ENCODE results near the gene ABCC5.
"Not testable (repeated sequence)": the region's sequence is repeated elsewhere in the genome, so short reads cannot be mapped to it uniquely, and the experiment has no call there.

ABCC5 gene

DNA sequence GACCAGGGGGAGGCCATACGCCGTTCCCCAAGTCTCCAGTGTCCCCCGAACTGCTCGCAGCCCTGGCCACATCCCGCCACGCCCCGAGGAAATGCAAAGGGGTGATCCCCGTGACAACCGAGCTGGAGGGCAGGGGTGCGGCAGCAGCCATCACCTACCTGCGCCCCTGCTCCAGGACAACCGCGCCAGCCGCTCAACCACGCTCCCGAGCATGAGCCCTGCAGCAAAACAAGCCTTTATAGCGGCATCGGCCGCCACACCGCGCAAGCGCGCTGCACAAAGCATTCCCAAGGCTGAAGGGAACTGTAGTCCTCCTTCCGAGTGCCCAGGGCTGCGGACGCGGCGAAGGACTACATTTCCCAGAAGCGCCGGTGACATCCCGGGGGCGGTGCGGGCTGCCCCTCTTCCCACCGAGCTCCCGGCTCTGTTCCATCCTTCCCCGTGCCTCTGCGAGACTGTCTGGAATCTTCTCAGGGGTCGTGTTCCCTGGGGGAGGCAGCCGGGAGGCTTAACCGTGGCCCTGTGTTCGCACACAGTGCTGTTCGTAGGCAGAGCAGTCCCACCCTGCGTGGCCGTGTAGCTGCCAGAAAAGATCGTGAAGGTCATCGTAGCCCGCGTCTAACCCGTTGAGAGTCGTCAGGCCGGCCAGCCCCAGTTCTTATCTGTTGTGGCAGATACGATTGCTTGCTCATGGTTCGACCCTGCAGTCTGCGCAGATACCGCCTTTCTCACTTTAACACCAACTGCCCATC lies at the start of gene ABCC5:
Gene ABCC5, minus strand, starts transcription at position 213 of the 752 bp plus-strand sequence. CDS start 3,492 bp downstream, outside the sequence.
- DNase-seq: peak; percentile 72

DNA sequence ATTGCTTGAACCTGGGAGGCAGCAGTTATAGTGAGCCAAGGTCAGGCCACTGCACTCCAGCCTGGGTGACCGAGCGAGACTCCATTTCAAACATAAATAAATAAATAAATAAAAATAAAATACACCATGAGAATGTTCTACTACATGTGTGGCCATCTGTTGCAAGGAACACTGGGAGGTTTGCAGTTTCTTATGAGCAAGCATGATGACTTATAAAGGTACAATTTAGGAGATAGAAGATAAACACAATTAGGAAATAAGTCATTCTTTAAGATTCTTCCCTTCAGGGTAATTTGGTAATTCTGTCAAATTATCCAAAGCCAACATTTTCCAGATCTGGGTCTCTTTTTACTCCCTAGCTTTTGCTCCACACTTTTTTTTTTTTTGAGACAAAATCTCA lies 48.5 kb upstream of the ABCC5 start:
- no peak for DNase-seq

DNA sequence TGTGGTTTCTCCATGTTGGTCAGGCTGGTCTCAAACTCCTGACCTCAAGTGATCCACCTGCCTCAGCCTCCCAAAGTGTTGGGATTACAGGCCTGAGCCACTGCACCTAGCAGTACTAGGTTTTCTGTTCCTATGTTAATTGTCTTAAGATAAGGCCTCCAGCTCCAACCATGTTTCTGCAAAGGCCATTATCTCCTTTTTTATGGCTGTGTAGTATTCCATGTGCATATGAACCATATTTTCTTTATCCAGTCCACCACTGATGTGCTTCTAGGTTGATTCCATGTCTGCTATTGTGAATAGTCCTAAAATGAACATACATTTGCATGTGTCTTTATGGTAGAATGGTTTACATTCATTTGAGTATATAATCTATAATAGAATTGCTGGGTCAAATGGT lies 45.0 kb upstream of the ABCC5 start:
- no peak for DNase-seq

DNA sequence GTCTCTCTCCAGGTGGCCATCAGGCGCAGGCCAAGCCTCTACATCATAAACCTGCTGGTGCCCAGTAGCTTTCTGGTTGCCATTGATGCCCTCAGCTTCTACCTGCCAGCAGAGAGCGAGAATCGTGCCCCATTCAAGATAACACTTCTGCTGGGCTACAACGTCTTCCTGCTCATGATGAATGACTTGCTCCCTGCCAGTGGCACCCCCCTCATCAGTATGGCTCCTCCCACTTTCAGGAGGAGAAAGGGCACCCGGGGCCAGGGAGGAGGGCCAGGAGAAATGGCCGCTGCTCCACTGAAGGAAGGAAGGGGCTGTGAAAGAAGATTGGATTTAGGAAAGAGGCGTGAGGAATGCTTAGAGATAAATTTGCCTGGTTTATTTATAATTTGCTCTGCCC lies 41.7 kb upstream of the ABCC5 start:
- no peak for DNase-seq

DNA sequence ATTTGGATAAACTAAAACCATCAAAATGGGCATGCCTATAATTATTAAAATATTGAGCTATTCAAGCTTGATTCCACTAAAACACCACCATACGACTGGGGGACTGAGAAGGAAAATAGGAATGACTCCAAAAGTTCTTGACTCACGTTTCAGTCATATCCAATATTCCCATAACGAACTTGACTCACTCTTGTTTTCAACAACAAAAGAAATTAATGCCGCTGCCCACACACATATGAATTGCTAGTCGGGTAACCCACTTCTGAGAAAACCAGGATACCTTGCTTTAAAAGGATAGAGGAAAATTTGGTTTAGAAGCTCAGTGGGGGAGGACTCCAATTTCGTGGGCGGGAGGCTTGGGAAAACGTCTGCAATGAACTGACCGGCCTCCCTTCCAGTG lies 40.3 kb upstream of the ABCC5 start:
- no peak for DNase-seq

DNA sequence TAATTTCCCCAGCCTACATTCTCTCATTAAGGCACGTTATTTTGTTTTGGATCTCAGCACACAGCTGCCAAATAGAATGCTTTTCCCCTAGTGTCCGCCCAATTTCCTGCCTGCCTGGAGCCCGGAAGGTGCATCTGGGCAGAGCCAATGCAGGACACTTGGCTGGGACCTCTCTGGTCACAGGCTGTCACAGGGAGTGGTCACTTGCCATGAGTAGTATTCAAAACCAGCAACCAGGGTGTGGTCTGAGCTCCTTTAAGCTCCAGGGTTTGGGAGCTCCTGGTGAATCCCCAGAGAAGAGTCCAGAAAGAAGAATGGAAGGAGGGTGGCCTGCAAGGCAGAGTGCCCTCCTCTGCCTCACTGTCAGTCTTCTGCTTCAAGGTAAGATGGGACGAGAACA lies 35.1 kb upstream of the ABCC5 start, which contains the start of gene HTR3C:
Gene HTR3C, plus strand, starts transcription at position 281 of the 400 bp plus-strand sequence. Its CDS starts 34 bp downstream, at position 315.
- DNase-seq: no peak

DNA sequence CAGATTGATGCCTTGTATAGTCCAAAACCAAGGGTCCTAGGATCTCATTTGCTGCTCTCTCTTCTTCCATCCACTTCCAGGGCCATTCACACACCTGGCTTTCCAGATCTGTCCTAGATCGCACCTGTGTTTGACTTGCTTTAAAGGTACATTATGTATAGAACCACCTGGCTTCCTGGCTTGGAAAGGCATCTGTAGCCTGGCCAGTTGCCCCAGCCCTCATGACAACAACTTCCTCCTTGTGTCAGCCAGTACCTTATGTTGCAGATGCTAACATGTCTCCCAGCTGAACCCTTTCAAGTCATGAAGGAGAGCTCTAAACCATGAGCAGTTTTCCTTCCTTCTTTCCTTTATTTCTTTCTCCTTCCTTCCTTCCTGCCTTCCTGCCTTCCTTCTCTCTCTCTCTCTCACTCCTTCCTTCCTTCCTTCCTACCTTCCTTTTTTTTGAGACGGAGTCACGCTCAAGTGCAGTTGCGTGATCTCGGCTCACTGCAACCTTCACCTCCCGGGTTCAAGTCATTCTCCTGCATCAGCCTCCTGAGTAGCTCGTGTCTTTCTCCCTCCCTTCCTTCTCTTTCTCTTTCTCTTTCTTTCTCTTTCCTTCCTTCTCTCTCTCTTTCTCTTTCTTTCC lies 32.6 kb upstream of the ABCC5 start:
- DNase-seq: no peak

DNA sequence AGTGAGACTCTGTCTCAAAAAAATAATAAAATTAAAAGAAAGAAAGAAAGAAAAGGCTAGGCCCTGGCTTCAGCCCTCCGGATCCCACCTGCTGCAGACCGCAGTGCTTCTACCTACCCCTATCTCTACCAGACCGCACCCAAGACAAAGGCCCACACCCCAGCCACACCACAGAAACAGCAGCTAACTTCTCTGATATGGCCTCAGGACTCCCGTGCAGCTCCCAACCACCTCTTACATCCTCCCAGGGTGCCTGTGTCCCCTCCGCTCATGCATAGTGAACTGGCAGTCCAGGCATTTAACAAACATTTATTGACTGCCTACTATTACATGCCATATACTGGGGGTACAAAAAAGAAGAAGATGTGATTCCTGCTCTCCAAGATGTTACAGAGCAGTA lies 28.3 kb upstream of the ABCC5 start:
- no peak for DNase-seq

DNA sequence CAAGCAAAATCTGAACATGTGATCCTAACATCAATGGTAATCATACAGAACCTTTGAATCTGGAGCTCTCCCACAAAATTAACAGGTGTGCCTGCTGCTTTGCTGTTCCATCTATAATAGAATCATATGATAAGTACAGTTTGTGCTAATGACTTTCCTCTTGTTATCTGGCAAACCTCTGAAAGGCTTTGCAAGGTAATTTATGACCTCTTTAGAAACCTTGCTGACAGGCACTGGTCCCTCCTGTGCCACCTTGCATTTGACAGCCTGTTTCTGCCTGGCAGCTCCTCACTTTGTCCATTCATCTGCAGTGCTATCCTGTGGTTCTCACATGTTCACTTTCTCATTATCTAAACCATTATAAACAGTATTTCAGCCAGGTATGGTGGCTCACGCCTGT lies 24.9 kb upstream of the ABCC5 start:
- DNase-seq: no peak

DNA sequence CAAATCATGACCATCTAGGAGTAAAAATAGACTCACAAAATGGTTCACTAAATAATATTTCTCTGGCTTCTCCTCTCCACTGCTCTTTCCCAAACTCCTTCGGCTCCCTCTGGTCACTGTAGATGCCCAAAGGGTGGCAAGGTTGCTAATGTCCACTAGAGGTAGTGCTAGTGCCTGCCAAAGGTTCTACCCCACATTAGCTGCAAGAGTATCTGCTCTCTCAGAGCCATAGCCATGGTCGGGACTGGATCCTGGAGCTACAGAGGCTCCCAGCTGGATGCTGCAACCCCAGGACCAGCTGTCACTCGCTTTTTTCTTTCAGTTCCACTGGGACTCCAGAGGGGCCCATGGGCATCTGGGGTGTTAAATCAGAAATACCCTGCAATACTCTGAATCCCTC lies 22.3 kb upstream of the ABCC5 start:
- no peak for DNase-seq

DNA sequence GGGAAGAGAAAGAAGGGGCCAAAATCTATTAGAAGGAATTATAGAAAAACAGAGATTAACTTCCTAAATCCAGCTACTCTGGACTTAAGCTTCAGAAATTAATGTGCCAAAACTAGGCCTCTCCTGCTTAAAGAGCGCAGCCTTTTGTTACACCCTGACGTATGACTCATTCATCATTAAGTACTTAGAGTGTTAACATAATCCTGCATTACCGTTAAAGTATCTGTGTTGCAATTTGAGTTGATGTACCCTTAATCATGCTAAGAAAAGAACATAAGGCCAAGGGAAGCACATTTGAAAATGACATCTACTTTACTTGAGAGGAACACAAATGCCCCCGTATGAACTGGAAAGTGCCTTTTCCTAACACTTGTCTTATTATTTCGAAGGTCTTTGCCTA lies 21.7 kb upstream of the ABCC5 start:
- DNase-seq: no peak

DNA sequence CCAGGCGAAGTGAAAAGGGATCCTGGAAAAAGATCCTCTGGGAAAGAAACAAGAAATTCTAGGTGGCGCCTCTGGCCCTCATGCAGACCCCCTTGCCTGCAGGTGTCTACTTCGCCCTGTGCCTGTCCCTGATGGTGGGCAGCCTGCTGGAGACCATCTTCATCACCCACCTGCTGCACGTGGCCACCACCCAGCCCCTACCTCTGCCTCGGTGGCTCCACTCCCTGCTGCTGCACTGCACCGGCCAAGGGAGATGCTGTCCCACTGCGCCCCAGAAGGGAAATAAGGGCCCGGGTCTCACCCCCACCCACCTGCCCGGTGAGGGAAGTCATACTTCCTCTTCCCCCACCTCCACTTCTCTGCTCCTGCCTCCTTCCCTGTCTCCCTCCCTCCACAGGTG lies 20.6 kb upstream of the ABCC5 start:
- DNase-seq: not testable (repeated sequence)

DNA sequence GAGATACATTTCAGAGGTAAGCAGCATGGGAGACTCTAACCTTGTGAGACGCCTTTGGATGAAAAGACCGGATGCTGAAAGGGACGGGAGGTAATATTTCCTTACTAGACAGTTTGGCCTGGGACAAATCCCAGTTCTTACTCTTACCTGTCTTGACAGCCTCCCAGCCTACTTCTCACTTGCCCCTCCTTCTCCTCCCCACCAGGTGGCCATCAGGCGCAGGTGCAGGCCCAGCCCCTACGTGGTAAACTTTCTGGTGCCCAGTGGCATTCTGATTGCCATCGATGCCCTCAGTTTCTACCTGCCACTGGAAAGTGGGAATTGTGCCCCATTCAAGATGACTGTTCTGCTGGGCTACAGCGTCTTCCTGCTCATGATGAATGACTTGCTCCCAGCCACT lies 20.1 kb upstream of the ABCC5 start:
- DNase-seq: no peak

DNA sequence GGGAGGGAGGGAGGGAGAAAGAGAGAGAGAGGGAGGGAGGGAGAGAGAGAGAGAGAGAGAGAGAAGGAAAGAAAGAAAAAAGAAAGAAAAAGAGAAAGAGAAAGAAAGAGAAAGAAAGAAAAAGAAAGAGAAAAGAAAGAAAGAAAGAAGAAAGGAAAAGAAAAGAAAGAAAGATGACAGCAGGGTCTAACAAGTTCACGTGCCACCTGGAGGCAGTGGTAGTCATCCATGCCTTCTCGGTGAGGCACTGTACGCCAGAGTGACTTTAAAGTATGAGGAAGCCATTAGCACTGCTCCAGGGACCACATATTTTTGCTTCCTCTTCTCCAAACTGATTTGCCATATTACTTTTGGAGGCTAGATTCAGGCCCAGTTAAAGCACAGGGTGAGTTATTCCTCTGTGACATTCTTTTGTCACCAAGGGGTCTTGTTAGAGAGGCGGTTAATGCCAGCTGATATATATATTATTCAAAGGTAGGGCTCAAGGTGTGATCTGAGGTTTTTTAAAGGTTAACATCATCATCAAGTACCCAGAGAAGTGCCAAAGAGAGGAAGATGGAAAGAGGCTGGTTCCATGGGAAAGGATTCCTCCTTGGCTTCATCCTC lies 13.6 kb upstream of the ABCC5 start, which contains the start of gene HTR3D:
Gene HTR3D, plus strand, starts transcription at position 556 of the 606 bp plus-strand sequence. Its CDS starts 0 bp downstream, at position 556.
- no peak for DNase-seq

DNA sequence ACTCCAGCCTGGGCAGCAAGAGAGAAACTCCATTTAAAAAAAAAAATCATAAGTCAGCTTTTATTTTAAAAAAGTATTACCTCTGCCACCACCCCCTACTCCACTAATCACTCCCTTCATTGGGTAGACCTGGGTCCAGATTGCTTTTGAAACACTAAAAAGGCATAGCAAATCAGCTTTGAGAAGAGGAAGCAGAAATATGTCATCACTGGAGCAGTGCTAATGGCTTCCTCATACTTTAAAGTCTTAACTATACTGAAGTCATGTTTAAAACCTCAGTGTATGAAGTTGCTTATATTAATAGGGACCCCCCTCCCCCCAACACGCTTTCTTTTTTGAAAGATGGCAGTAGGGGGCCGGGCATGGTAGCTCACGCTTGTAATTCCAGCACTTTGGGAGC lies 12.9 kb upstream of the ABCC5 start:
- DNase-seq: no peak

DNA sequence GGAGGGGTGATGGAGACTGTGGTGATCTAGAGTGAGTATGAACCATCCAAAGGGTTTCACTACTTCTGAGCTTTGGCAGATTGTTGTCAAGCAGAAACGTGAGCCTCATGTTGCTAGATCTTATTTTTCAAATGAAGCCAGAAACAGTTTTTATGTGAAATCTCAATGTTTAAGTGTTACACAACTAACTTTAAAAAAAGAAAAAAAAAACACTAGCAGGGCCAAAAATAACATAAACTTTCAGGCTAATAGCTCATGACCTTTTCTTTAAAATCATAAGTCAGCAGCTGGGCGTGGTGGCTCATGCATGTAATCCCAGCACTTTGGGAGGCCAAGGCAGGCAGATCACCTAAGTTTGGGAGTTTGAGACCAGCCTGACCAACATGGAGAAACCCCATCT lies 11.8 kb upstream of the ABCC5 start:
- no peak for DNase-seq

DNA sequence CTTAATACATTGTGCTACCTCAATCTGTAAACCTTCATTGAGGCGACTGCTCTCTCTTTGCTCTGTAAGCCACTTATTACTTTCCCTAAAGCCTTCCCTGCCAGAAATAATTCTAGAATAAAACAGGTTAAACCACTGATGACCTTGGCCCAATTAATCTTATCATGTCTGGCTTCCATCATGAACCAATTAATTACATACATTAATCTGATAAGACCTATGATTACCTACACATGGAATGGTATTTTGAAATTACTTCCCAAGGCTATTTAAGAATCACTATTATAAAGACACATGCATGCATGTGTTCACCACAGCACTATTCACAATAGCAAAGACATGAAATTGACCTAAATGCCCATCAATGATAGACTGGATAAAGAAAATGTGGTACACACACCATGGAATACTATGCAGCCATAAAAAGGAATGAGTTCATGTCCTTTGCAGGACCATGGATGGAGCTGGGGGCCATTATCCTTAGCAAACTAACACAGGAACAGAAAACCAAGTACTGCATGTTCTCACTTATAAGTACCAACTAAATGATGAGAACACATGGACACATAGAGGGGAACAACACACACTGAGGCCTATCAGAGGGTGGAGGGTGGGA lies 10.7 kb upstream of the ABCC5 start:
- not testable (repeated sequence) for DNase-seq

DNA sequence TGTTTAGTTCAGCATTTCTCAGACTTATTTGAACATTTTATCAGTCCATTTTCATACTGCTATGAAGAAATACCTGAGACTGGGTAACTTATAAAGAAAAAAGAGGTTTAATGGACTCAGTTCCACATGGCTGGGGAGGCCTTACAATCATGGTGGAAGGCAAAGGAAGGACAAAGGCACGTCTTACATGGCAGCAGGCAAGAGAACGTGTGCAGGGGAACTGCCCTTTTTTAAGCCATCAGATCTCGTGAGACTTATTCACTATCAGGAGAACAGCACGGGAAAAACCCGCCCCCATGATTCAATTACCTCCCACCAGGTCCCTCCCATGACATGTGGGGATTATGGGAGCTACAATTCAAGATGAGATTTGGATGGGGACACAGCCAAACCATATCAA lies 7.6 kb upstream of the ABCC5 start:
- not testable (repeated sequence) for DNase-seq

DNA sequence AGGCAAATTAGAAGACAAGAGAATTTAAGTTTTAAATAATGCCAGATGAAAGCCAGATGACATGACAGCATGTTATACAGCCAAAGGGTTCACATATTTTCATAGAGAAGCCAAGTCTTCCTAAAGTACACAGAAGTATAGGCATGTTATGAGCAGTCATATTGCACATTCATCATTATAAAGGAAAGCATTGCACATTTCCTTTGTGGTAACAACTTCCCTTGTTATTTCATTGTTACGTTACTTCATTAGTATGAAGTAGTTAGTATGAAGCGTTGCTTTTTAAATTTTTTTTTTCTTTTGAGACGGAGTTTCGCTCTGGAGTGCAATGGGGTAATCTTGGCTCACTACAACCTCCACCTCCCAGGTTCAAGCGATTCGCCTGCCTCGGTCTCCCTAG lies 4.6 kb upstream of the ABCC5 start:
- peak; percentile 58 for DNase-seq

DNA sequence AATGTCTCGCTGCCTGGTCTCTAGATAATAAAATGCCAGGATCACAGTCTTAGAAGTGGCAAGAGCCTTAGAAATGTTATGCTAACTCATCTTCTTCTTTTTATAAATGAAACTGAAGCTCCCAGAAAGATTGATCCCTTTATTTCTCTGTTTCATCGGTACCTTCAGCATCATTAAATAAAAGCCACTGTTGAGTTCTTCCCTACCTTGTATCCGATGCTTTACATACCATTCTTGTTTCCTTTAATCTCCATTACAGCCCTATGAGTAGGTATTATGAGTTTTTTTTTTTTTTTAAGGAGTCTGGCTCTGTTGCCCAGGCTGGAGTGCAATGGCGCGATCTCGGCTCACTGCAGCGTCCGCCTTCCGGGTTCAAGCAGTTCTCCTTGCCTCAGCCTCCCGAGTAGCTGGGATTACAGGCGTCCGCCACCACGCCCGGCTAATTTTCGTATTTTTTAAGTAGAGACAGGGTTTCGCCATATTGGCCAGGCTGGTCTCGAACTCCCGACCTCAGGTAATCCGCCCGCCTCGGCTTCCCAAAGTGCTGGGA lies 815 bp upstream of the ABCC5 start:
- no peak for DNase-seq

DNA sequence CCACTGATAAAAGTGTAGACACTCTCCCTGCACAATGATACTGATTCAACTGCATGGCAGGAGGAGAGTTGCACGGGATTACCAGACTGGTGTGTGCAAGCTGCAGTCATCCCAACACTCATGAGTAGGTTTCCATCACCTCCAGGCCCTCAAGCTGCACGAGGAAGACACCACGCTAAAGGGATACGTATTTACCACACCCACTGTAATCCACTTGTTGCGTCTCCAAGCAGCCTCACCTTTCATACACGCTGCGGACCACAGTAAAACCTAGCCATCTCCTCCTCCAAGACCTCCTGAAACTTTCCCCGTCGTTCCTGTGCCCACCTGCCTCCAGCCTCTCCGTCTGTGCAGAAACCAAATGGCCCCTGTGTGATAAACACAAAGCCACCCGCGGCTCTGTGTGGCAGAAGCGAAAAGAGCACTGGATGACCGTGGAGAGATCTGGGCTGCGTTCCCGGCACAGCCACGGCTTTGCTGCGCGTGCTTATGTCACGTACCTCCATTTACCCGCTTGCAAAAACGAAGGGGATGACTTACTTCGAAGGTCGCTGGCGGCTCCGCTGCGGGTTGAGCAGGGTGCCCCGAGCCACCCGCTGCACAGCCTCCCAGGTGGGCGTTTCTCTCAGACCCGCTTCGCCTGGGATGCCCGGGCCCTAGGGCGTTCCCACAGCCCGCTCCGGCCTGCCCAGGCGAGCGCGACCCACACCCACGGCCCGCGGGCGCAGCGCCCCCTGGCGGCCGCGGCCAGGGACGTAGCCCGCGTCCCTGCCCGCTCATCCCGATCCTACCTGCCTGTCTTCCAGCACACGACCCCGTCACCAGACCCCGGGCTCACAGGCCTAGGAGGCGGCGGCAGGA lies 643 bp downstream of the ABCC5 start:
- DNase-seq: no peak

DNA sequence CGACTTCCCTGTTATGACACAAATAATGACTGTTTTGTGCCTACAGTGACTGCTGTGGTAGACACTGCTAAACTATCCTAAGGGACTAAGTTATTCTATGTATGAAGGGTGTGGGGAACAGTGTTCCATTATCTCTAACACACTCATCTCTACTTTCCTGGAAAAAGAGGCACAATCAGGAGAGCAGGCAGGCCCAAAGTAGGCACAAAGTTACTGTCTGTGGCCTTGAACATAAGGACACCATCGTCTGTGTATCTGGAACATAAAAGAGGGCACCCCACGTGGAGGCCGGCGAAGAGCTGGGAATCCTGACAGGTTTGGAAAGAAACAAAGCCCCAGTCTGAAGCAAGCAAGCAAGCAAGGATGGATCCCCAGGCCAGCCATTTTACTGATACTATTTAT lies 1.5 kb downstream of the ABCC5 start:
- no peak for DNase-seq

Data from KG1 (cell line).